ENCODE measurements around the gene CCNL2.
A peak's percentile ranks its signal among the peaks of the same experiment; 100 is the strongest.

DNA sequence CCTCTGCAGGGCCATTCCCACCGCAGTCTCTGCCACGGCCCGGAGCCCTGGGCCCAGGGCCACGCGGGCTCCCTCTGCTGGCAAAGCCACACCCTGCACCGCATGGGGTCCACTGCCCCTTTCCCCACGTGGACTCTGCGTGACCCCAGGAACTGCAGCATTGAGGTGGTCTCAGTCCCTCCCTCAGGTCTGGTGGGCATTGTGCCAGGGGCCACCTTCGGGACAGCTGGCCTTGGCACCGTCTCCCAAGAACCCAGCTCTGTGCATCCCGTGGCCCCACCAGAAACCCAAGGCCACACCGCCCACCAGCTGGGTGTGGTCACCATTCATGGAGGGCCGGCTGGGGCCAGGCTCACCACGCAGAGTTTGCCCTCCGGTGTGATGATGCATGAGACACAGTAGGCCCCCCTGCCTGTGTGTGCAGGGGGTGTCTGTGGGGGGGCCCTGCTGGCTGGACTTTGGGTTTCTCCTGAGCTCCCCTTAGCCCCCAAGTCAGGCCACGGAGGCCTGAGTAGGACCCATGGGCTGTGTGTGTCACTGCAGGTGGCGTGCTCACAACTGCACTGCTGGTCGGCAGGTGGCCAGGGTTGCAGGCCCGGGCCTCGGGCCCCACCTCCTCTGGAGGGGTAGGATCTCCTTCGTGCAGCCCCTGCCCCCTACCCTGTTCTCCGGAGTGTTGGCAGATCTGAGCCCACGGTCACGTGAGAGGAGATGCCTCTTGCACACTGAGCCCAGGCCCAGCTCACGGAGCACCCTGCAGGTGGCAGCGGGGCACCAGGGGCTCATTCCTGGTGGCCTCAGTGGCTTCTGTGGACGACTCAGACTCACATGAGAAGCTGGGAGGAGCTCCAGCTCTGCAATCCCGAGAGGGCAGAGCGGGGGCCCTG is 42.1 kb upstream of the CCNL2 start:
- TF ChIP-seq, protein P1, sequence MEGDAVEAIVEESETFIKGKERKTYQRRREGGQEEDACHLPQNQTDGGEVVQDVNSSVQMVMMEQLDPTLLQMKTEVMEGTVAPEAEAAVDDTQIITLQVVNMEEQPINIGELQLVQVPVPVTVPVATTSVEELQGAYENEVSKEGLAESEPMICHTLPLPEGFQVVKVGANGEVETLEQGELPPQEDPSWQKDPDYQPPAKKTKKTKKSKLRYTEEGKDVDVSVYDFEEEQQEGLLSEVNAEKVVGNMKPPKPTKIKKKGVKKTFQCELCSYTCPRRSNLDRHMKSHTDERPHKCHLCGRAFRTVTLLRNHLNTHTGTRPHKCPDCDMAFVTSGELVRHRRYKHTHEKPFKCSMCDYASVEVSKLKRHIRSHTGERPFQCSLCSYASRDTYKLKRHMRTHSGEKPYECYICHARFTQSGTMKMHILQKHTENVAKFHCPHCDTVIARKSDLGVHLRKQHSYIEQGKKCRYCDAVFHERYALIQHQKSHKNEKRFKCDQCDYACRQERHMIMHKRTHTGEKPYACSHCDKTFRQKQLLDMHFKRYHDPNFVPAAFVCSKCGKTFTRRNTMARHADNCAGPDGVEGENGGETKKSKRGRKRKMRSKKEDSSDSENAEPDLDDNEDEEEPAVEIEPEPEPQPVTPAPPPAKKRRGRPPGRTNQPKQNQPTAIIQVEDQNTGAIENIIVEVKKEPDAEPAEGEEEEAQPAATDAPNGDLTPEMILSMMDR (IDR thresholded peaks at IDR 0.05; ENCODE audit: low read length), result peak; percentile 82
- TF ChIP-seq EZH2phosphoT487 (IDR thresholded peaks at IDR 0.05; ENCODE audit: low read length), result no peak
